ENCODE results near the gene USP15.

Gene USP15

DNA sequence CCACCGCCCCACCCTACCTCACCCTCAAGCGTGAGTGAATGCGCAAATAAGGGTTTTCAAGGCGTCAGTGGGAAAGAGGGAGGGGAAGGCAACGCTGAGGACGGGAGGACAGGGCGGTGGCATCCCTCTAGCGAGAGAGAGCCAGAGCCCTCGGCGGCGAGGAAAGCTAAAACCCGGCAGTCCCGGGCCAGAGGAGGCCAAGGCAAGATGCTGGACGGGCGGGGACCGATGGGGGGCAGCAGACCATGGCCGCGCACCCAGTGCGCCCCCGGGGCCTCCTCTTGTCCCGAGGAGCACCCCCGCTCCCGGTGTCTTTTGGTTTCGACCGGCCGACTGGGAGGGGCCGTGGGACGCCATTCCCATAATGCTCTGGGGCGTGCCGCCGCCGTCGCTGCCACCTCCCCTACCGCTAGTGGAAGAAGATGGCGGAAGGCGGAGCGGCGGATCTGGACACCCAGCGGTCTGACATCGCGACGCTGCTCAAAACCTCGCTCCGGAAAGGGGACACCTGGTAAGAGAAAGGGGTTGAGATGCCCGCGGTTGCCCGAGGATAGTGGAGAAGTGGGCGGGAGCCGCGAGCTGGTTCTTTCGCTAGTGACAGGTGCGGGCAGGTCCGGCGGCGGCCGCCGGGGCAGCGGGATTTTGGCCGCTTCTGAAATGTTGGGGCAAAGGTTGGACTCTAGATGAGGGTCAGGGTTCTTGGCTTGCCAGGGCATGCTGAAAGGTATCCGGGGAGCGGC, at the start of gene USP15:
Gene USP15, plus strand, starts transcription at position 412 of the 740 bp plus-strand sequence. Its CDS starts 11 bp downstream, at position 423.
- DNase-seq, result peak; percentile 99

DNA sequence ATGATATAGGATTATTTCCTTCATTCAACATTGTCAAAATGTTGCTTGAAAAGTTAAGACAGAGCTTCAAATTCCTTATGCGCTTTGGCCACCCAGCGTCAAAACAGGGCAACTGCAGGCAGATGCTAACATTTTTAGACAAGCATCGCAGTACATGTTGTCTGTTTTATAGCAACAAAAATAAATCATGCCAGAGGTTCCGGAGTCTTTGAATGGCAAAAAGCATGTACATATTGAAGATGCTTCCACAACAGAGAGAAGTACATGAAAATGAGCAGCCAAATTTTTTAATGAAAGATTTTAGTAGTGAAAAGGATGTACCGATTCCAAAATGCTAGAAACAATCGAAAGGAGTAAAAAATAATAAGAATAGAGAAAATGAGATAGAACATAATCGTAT, 49.8 kb upstream of the USP15 start:
- DNase-seq, result no peak

DNA sequence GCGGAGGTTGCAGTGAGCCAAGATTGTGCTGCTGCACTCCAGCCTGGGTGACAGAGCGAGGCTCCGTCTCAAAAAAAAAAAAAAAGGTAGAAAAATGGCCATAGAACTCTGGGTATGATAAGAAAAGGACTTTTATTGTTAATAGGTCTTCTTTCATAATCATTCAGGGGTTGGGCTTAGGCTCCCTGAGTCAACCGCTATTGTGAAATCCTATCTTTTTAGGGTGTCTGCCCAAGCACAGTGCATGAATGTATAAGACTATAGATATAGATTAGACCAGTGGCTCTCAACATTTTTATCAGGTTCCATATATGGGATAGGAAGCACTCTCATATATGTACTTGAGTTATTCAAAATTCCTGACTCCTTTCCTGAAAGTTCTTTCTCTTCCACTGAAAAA, 48.7 kb upstream of the USP15 start:
- no peak for DNase-seq

DNA sequence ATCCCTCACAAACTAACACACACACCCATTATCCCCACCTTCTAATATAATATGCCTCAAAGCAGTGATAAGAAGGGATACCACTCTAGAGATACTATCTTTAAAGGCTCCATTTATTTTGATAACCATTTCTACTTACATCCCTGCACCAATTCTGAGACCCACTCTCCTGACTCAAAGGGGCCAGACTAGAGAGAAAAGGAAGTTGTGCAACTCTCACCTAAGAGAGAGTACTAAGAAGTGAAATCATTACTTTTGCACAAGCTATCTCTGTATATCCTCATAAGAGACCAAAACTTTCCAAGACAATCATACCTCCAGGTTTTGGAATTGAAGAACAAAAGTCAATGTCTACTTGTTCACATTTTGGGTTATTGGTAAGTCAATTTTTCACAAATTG, 45.4 kb upstream of the USP15 start:
- DNase-seq, result no peak

DNA sequence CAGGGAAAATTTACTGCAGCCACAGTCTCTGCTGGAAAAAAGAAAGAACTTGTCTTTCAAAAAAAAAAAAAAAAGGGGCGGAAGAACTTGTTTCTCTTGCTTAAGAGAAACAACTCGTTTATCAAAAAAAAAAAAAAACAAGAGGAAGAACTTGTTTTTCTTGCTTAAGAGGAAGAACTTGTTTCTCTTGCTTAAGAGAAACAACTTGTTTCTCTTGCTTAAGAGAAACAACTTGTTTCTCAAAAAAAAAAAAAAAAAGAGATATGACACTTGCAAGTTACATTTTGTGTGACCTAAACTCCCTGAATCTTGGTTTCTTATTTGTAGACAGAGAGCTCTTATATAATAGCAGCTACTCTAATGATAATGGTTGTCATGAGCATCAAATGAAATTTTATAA, 44.7 kb upstream of the USP15 start:
- DNase-seq, result no peak

DNA sequence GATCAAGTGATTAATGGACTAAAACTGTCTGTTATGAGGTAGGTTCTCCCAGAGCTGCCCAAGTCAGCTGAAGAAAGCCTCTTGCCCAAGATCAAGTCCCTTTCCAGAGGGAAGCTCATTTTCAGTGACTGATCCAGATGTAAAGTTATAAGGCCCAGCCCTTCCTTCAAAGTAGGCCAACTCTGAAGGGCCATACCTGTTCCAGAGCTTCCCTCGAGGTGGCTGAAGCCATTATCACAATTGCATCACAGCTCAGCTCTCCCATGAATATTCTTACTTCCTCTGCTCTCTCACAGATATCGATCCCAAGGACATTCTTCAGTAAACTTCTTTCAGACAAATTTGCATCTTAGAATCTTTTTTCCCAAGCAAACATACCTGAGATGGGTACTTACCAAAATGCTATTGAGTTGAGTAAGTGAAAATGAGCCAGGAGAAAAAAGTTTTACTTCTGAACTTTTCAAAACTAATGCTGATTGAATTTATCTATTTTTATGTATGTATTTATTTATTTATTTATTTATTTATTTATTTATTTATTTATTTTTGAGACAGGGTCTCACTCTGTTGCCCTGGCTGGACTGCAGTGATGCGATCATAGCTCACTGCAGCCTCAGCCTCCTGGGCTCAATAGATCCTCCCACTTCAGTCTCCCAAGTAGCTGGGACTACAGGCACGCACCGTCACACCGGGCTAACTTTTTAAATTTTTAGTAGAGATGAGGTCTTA, 42.6 kb upstream of the USP15 start:
- no peak for DNase-seq

DNA sequence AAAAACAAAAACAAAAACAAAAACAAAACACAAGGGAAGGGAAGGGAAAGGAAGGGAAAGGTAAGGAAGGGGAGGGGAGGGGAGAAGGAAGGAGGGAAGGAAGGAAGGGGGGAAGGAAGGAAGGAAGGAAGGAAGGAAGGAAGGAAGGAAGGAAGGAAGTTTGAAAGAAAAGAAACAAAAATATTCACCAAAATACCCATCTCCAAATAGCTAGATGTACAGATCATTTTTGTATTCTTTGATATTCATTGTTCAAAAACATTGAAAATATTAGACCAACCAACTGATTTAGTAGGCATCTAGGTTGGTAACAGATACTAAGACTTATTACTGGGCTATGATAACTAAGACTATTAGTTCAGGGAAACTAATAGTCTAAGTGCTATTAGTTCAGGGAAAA, 39.1 kb upstream of the USP15 start:
- DNase-seq, result no peak

DNA sequence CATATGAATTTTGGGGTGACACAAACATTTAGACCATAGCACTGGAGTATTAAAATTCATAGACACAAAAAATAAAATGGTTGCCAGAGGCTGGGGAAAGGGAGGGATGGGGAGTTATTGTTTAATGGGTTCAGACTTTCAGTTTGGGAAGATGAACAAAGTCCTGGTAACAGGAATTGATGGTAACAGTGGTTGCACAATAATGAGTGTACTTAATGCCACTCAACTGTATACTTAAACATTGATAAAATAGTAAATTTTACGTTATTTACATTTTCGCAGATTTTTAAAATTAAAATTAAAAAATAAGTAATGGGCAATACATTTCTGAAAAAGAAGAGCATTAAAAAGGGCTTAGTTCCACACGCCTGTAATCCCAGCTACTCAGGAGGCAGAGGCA, 35.6 kb upstream of the USP15 start:
- DNase-seq, result no peak

DNA sequence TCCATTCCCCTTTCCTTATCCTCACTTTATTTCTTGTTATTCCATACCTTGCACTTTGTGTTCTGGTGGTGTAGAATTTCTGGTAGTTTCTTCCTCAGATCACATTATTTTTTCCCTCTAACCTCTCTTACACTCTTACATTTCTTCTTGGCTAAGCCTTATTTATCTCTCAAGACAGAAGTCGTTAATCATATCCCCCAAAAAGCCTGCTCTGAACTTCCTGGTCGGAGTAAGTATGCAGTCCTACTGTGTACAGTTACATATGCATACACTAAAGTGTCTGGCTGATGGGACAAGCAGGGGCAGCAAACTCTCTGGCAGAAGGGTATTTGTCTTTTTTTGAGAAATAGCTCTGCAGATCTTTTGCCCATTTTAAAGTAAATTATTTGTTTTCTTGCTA, 33.1 kb upstream of the USP15 start:
- no peak for DNase-seq

DNA sequence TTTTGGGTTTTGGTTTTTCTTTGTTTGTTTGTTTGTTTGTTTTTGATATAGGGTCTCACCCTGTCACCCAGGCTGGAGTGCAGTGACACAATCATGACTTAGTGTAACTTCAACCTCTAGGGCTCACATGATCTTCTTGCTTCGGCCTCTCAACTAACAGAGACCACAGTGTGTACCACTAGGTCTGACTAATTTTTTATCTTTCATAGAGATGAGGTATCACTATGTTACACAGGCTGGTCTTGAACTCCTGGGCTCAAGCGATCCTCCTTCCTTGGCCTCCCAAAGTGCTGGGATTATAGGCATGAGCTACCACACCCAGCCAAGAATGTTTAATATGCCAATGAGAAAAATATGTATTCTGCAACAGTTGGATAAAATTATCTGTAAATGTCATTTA, 29.6 kb upstream of the USP15 start:
- DNase-seq, result no peak

DNA sequence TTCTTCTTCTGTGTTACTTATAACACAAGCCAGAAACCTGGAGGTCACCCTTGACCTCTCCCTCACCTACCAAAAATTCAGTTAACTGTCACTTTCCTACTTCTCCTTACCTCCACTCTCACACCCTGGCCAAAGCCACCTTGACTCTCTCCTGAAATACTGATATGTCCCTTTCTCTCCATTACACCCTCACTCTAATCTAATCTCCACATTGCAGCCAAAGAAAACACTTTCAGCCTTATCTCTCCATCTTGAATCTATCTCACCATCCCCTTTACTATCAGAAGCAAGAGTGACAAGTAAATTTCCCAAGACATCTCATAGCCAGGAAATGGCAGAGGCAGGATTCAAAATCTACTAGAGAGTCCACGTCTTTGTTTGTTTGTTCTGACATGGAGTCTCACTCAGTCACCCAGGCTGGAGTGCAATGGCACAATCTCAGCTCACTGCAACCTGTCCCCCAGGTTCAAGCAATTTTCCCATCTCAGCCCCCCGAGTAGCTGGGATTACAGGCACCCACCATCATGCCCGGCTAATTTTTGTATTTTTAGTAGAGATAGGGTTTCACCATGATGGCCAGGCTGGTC, 28.0 kb upstream of the USP15 start:
- DNase-seq, result no peak

DNA sequence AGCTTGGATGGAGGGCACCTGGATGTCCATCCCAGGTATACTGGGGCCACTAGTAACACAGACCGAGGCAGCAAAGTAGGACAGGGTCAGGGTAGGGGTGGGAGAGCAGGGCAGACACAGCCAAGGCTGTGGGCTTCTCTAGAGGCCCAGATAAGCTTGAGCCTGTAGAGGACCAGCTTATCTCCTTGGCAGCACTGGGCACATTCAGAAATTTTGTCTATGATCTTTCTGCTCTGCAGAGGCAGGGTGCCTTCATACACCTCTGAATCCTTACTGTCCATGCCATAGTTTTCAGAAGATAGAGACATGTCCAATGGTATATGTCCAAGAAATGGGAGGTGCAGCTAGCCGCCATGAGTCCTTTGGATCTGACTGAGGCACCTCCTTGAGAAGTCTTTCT, 26.4 kb upstream of the USP15 start:
- no peak for DNase-seq

DNA sequence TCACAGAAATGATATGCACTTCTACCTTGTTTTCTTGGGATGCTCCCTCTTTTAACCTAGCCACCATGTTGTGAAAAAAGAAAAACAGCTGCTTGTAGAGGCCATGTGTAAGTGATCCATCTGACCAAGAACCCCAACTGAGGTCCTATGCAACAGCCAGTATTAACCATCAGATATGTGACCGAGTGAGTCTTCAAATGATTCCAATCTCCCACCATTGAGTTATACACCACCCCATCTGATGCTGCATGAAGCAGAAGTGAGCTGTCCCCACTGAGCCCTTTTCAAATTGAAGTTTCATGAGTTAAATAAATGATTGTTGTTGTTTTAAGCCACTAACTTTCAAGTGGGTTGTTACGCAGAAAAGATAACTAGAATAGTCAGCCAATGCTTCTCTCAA, 20.6 kb upstream of the USP15 start:
- no peak for DNase-seq

DNA sequence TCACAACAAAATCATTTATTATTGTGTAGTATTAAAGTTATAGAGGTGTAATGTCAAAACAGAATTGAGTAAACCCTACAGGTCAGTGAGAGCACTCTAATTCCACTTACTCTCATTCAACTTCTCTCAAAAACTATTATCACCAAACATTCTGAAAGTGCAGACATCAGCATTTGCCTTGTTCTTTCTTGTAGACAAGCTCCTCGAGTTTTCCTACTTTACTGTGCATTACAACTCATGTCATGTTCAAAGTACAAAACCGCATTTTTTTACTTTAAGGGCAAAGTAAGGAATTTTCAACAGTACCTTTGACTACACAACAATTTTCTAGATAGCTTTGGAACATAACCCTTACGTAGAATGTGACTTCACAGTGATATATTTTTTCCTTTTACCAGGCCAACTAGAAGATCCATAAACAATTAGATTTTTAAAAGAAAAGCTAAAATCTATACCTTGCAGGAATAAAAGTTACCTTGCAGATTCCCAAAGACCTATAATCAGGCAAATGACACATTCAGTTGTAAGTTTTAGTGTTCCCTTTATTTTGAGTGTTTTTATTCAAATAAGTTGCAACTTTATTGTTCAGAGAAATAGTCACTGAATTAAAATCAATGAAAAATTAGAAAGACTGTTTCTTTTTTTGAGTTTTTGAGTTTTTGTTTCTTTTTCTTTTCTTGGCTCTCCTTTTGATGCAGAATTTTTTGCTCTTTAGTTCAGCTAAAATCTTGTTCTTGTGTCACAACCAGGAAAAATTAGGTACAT, 12.7 kb upstream of the USP15 start:
- no peak for DNase-seq

DNA sequence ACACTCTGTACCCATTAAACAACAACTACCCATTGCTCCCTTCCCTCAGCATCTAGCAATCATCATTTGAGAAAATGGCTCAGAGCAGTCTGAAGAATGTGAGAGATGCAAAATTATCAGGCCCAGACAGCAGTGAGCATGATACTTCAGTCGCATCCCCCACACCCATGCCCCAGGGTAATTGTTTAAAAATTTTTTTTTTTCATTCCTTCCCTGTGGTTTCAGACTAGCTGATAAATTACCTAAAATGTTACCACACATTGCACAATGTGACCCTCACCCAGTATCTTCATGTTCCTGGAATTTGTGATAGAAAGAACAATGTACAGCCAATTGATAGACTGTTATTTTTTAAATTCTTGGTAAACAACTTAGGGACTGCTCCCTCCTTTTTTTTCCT, 11.3 kb upstream of the USP15 start:
- no peak for DNase-seq

DNA sequence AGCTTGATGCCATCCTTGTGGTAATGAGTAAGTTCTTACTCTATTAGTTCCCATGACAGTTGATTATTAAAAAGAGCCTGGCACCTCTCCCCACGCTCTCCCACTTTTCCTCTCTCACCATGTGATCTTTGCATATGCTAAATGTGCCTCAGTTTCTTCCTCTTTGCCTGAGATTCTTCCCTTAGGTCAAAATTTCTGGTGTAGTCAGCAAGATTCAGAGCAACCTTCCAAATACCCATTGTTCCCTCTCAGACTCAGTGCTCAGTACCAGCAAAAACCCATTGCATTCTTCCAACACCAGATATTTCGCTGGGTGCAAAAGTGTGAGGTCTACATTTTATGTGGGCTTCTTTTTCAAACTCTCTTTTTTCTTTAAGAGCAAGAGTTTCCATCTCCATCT, 10.8 kb upstream of the USP15 start:
- DNase-seq, result no peak

DNA sequence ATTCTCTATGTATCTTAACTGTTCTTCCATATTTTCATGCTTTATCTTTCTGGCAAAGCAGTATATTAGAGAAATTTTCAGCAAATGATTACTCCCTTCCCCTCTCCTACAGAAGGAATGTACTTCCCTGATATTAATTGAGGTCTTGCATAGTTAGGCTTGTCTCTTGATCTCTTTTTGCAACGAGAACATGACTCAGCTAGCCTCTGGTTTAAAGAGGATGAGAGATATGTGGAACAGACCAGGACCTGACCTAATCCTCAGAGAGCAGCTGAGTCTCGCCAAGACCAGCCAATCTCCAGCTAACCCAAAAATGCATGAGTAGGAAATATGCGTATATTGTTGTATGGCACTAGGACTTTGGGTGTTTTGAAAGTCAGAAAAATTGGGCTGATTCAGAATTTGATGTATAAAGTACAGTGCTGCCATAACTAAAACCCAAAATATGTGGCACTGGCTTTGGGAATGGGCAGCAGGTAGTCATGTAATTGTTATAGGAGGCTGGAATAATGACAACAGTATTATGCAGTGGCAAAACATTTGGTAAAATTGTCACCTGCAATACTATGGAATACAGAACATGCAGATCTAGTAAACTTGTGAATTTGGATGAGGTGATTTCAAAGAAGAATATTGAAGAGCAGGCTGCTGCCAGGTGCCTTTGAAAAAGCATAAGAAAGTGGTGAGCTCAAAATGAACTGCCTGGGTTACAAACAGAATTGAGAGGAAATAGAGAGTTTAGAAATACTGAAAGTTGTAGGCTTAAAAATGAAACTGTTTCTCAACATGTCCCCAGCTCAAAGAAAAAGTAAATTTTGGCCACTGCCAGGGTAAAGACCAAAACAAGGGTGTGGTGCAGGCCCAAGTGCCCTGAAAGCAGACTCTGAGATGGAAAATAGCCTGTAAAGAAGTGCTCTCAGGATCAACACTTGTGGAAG, 9.3 kb upstream of the USP15 start:
- DNase-seq, result no peak

DNA sequence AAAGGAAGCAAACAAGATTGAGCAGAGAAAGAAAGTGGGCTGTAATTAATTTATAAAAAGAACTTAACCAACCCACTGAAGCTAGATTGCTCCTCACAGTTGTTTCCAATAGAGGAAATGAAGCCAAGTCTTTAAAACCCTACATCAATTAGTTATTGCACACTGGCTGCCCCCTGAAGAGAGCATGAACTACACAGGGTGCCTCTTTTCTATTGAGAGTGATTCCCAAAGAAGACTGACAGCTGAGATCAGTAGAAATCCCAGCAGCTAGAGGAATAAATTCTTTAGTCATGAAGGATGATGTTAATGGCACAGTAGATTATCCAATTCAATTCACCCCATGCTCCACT, 8.6 kb upstream of the USP15 start:
- no peak for DNase-seq

DNA sequence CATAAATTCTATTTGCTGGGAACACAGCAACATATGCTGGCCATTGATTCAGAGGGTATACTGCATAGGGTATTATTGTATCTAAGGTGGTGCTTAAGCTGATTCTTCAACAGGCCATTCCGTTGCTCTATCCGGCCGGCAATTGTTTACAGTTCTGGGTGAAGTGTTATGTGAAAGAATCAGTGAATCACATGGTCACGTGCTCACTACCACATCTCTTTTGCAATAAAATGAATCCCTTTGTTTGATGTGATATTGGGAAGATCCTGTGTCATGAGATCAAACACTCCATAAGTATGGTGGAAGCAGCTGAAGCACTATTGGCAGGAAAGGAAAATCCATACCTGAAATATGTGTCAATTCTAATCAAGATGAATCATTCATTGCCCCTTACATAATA, 7.6 kb upstream of the USP15 start:
- no peak for DNase-seq

DNA sequence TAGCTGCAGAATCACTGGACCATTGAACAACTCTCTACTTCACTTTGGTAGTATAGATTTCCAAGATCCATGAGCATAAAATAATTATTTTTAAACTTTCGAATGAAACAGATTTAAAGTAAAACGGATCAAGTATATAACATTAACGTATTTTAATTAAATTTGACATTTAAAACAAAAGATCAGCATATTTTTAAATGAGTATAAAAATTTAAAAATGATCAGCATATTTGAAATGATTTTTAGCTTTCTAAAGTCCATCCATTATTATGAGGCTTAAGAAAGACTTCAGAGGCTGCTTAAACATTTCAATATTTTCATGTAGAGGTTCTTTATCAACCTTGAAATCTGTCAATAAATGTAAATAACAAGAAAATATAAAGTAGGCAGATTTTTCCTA, 5.2 kb upstream of the USP15 start:
- DNase-seq, result no peak

DNA sequence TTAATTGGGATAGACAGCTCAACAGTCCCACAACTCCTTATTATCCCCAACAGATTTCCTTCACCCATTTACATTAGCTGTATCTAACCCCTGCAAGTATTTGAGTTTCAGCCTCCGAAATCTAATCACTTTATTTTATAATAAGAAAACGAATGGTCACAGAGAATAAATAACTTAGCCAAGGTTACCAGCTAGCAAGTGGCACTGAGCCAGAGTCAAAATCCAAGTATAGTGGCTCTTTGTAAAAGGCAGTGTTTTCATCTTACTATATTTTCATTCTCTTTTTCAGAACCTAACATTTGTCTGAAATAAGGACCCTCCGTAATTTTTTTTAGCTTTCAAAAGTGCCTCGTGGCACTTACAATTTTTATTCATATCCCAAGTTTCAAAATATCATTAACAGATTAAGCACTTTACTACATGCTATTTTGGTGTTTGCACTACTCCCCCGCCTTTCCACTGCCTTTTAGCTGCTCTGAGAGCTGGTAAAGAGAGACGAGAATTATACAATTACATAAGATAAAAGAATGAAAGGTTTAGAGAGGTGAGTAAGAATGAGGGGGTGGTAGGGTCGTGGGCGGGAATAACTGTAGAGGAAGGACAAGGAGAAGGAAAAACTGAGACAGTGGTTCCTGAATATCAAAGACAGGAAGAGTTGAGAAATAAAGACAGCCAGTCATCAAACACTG, 3.7 kb upstream of the USP15 start:
- no peak for DNase-seq

DNA sequence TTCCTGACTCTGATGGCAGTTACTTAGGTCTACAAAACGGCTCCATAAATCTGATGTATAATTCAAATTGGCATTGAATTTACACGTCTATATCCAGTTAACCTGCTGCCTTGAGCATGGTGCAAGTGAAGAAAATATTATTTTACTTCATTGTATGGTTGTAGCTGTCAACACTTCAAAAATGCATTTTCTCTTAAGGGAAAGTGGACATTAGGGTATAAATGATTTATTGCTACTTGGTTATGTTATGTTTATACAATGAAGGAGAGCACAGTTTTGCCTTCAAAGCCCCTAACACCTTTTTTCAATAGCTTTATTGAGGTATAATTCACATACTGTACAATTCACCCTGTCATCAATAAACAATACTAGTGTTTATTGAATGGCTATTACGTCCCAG, 2.0 kb upstream of the USP15 start:
- DNase-seq, result no peak

All from right forelimb (tissue), 1 donor.